K562 (cell line): Measurements from ENCODE around the gene SKOR1. TPM values are rescaled to one million over a fixed set of nuclear protein-coding genes. Genes with fewer than 3 reads are reported as not detected.

Experiments used
- BRD9 ChIP-seq: fragments of 450-650 bp; IDR thresholded peaks from 2 replicates; pipeline ENCODE4 v1.6.1; 2018; ENCODE audit warnings: low read depth; ENCODE audit not compliant: partially characterized antibody
- COPS2 ChIP-seq: fragments of 450-650 bp; conservative IDR thresholded peaks from 2 replicates; pipeline ENCODE4 v1.6.1; 2016; ENCODE audit warnings: mild to moderate bottlenecking, moderate library complexity
- CTBP1 ChIP-seq: fragments of 450-650 bp; IDR thresholded peaks from 2 replicates; pipeline ENCODE4 v1.6.1; 2016; ENCODE audit warnings: borderline replicate concordance
- EP300 ChIP-seq: IDR thresholded peaks from 2 replicates; pipeline ENCODE4 v1.6.1; 2012; ENCODE audit warnings: low read length, improper control_type of control experiment
- ESRRA ChIP-seq: fragments of 450-650 bp; IDR thresholded peaks from 2 replicates; pipeline ENCODE4 v1.6.1; 2014; ENCODE audit warnings: low read depth, mild to moderate bottlenecking, moderate library complexity, borderline replicate concordance
- KDM1A ChIP-seq, 2 experiments: fragments of 450-650 bp; IDR thresholded peaks; 2 replicates each; pipeline ENCODE4 v1.6.1; 2016; ENCODE audit warnings: mild to moderate bottlenecking in 2 of 2
- KDM2B ChIP-seq: fragments of 250-450 bp; sonication (Bioruptor Pico); IDR thresholded peaks from 2 replicates; pipeline ENCODE4 v1.8.0; 2021; ENCODE audit warnings: mild to moderate bottlenecking, moderate library complexity
- MAFF ChIP-seq: IDR thresholded peaks from 2 replicates; pipeline ENCODE4 v1.6.1; 2012; ENCODE audit warnings: low read length, improper control_type of control experiment
- ZEB2 ChIP-seq: fragments of 450-650 bp; IDR thresholded peaks from 2 replicates; pipeline ENCODE4 v1.6.1; 2016
- ZFP36 ChIP-seq: fragments of 150-350 bp; IDR thresholded peaks from 2 replicates; pipeline ENCODE4 v1.6.1; 2018; ENCODE audit warnings: low read length, low read depth; ENCODE audit not compliant: partially characterized antibody
- ZNF184 ChIP-seq: sonication (generic); formaldehyde crosslinking; IDR thresholded peaks from 2 replicates; pipeline ENCODE4 v1.5.0; 2020; ENCODE audit warnings: missing genetic modification reagents
- ZNF780A ChIP-seq: fragments of 250-450 bp; sonication (Bioruptor Pico); IDR thresholded peaks from 2 replicates; pipeline ENCODE4 v1.5.0; 2021; ENCODE audit warnings: mild to moderate bottlenecking
- ZNF79 ChIP-seq: fragments of 250-450 bp; sonication (Bioruptor Pico); IDR thresholded peaks from 2 replicates; pipeline ENCODE4 v1.4.0; 2020; ENCODE audit warnings: low read depth, mild to moderate bottlenecking, moderate library complexity
- polyA plus RNA-seq, 8 experiments: library from polyadenylated mRNA; depleted of rRNA in 4 of 8; stranded (reverse) in 5 of 8; unstranded in 3 of 8; fragments of >200 nt; fragmentation: Nextera tagmentation in 2 of 8; fragmentation: Illumina TruSeq in 1 of 8; extraction: Ambion mirVana in 2 of 8; extraction: Trizol in 1 of 8; gene quantifications; 2 replicates each; pipeline versions ENCODE4 v1.2.1 to v1.2.3, GENCODE V29; 2011 to 2014; ENCODE audit warnings: inconsistent platforms in 1 of 8, missing spikeins in 1 of 8
- total RNA-seq, 7 experiments: library from RNA; depleted of rRNA in 6 of 7; stranded (reverse); fragments of >200 nt in 6 of 7; fragmentation: Illumina TruSeq in 2 of 7; extraction: Trizol in 2 of 7; gene quantifications; 2 replicates each; pipeline versions ENCODE4 v1.2.1 to v1.2.3, GENCODE V29; 2011 to 2021; ENCODE audit warnings: low replicate concordance in 1 of 7
- TF ChIP-seq, protein P1 (sequence below): fragments of 200-600 bp; sonication (generic); IDR thresholded peaks from one replicate; pipeline ENCODE4 v1.6.1; 2012; ENCODE audit warnings: mild to moderate bottlenecking, low read depth, low read length, inconsistent platforms
- TF ChIP-seq, protein P2 (sequence below), 2 experiments: fragments of 450-650 bp; IDR thresholded peaks; 2 replicates each; pipeline ENCODE4 v1.6.1; 2016
- TF ChIP-seq, protein P3 (sequence below): sonication (generic); formaldehyde crosslinking; IDR thresholded peaks from 2 replicates; pipeline ENCODE4 v1.8.0; 2022; ENCODE audit warnings: mild to moderate bottlenecking, low read depth, missing genetic modification reagents

Gene SKOR1
- total and polyA plus RNA-seq, 9 of the 15 experiments (the other 6 are each of a cell fraction or from before 2014, with no cell fraction given): 0.04 to 0.41 (median 0.09) TPM; not detected in 3

DNA sequence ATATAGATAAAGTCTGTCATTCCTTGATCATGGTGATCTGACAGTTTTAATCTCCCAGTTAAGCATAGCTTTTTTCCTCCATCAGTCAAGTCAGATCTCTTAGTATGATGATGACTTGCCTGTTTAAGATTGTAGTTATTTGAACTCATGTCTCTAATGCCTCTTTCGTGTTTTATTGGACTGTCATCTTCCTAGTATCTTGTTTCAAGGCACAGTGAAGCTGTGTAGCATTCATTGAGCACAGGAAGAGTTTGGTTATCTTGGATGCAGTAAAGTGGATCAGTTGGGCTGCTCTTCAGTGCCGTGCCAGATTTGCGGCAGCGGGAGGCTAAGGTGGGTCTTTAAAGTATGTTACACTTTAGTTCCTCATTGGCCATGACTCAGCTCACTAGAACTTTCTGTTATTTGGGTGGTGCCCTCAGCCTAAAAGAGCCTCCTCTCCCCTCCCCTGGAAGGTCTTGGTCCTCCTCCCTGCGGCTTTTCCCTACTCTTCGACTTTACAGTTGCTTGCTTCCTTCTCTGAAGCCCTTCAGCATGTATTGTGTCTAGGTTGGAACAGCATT is 45.7 kb upstream of the SKOR1 start (continued):
- TF ChIP-seq, protein P1, sequence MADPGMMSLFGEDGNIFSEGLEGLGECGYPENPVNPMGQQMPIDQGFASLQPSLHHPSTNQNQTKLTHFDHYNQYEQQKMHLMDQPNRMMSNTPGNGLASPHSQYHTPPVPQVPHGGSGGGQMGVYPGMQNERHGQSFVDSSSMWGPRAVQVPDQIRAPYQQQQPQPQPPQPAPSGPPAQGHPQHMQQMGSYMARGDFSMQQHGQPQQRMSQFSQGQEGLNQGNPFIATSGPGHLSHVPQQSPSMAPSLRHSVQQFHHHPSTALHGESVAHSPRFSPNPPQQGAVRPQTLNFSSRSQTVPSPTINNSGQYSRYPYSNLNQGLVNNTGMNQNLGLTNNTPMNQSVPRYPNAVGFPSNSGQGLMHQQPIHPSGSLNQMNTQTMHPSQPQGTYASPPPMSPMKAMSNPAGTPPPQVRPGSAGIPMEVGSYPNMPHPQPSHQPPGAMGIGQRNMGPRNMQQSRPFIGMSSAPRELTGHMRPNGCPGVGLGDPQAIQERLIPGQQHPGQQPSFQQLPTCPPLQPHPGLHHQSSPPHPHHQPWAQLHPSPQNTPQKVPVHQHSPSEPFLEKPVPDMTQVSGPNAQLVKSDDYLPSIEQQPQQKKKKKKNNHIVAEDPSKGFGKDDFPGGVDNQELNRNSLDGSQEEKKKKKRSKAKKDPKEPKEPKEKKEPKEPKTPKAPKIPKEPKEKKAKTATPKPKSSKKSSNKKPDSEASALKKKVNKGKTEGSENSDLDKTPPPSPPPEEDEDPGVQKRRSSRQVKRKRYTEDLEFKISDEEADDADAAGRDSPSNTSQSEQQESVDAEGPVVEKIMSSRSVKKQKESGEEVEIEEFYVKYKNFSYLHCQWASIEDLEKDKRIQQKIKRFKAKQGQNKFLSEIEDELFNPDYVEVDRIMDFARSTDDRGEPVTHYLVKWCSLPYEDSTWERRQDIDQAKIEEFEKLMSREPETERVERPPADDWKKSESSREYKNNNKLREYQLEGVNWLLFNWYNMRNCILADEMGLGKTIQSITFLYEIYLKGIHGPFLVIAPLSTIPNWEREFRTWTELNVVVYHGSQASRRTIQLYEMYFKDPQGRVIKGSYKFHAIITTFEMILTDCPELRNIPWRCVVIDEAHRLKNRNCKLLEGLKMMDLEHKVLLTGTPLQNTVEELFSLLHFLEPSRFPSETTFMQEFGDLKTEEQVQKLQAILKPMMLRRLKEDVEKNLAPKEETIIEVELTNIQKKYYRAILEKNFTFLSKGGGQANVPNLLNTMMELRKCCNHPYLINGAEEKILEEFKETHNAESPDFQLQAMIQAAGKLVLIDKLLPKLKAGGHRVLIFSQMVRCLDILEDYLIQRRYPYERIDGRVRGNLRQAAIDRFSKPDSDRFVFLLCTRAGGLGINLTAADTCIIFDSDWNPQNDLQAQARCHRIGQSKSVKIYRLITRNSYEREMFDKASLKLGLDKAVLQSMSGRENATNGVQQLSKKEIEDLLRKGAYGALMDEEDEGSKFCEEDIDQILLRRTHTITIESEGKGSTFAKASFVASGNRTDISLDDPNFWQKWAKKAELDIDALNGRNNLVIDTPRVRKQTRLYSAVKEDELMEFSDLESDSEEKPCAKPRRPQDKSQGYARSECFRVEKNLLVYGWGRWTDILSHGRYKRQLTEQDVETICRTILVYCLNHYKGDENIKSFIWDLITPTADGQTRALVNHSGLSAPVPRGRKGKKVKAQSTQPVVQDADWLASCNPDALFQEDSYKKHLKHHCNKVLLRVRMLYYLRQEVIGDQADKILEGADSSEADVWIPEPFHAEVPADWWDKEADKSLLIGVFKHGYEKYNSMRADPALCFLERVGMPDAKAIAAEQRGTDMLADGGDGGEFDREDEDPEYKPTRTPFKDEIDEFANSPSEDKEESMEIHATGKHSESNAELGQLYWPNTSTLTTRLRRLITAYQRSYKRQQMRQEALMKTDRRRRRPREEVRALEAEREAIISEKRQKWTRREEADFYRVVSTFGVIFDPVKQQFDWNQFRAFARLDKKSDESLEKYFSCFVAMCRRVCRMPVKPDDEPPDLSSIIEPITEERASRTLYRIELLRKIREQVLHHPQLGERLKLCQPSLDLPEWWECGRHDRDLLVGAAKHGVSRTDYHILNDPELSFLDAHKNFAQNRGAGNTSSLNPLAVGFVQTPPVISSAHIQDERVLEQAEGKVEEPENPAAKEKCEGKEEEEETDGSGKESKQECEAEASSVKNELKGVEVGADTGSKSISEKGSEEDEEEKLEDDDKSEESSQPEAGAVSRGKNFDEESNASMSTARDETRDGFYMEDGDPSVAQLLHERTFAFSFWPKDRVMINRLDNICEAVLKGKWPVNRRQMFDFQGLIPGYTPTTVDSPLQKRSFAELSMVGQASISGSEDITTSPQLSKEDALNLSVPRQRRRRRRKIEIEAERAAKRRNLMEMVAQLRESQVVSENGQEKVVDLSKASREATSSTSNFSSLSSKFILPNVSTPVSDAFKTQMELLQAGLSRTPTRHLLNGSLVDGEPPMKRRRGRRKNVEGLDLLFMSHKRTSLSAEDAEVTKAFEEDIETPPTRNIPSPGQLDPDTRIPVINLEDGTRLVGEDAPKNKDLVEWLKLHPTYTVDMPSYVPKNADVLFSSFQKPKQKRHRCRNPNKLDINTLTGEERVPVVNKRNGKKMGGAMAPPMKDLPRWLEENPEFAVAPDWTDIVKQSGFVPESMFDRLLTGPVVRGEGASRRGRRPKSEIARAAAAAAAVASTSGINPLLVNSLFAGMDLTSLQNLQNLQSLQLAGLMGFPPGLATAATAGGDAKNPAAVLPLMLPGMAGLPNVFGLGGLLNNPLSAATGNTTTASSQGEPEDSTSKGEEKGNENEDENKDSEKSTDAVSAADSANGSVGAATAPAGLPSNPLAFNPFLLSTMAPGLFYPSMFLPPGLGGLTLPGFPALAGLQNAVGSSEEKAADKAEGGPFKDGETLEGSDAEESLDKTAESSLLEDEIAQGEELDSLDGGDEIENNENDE: no peak
- TF ChIP-seq KDM1A (IDR thresholded peaks at IDR 0.05) (peak; percentile 37 to 38; a peak in 2 of 4 replicates), CTBP1 (peak; percentile 92; the same call in 1 of the 2 replicates), EP300 (peak; percentile 6; the same call in 1 of the 2 replicates), ZNF184 (peak; percentile 59; the same call in 1 of the 2 replicates), ZFP36 (no peak), ESRRA (peak; percentile 10; the same call in 1 of the 2 replicates), ZNF79 (no peak), ZNF780A (CRISPR knock-in tag) (no peak), MAFF (peak; percentile 51; the same call in 1 of the 2 replicates), BRD9 (no peak), COPS2 (no peak), KDM2B (no peak), ZEB2 (peak; percentile 51; the same call in 1 of the 2 replicates)
- TF ChIP-seq, protein P2, sequence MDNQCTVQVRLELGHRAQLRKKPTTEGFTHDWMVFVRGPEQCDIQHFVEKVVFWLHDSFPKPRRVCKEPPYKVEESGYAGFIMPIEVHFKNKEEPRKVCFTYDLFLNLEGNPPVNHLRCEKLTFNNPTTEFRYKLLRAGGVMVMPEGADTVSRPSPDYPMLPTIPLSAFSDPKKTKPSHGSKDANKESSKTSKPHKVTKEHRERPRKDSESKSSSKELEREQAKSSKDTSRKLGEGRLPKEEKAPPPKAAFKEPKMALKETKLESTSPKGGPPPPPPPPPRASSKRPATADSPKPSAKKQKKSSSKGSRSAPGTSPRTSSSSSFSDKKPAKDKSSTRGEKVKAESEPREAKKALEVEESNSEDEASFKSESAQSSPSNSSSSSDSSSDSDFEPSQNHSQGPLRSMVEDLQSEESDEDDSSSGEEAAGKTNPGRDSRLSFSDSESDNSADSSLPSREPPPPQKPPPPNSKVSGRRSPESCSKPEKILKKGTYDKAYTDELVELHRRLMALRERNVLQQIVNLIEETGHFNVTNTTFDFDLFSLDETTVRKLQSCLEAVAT (IDR thresholded peaks at IDR 0.05): no peak
- TF ChIP-seq, protein P3, sequence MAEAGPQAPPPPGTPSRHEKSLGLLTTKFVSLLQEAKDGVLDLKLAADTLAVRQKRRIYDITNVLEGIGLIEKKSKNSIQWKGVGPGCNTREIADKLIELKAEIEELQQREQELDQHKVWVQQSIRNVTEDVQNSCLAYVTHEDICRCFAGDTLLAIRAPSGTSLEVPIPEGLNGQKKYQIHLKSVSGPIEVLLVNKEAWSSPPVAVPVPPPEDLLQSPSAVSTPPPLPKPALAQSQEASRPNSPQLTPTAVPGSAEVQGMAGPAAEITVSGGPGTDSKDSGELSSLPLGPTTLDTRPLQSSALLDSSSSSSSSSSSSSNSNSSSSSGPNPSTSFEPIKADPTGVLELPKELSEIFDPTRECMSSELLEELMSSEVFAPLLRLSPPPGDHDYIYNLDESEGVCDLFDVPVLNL (CRISPR knock-in tag): no peak
